GM18907 (cell line): ENCODE results near the gene CNTD1.

Experiments
- ATAC-seq: cut with Tn5 transposase; IDR thresholded peaks from one replicate; pipeline ENCODE4 v1.9.1; 2021; ENCODE audit warnings: mild to moderate bottlenecking, moderate library complexity; ENCODE audit not compliant: unreplicated experiment

Gene CNTD1

GRCh38 chr17:42779304-42779935, 19.2 kb upstream of the CNTD1 start:
- no peak for ATAC-seq

DNA sequence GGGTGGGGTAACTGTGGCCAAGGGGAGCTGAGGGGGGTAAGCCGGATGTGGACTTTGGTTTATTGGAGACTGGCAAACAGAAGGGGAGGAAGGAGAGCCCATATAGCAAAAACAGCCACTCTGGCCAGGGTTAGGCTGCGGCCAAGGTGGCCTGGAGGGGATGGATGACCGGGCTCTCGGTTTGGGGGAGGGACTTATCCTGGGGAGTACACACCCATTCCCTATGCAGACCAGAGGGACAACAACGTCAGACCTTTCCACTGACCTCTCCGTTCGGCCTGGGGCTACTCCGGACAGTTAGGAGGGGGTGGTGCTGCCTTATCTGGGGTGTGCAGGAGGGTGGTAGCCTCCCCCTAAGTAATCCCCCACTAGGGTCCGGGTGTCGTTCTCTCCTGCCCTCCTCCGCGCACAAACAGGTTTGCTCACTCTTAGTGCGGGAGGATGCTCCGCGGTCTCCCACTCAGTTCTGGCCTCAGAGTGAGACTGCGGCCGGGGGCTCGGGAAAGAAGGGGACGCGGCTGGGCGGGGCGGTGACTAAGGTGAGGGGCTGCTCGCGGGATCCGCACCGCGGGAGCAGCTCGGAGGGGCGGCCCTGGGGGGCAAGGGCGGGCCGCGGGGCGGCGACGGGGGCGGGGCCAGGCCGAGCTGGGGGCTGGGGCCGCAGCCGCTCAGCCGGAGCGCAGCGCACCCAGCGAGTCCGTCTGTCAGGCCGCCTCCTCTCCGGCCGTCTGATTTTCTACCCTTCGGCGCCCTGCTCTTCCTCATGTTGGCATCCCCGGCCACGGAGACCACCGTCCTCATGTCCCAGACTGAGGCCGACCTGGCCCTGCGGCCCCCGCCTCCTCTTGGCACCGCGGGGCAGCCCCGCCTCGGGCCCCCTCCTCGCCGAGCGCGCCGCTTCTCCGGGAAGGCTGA, 18.5 kb upstream of the CNTD1 start, which contains the start of gene WNK4:
WNK4 (plus strand) TSS at position 675 of the 915 bp plus-strand sequence; CDS start at position 764, 89 bp downstream.
- no peak for ATAC-seq

DNA sequence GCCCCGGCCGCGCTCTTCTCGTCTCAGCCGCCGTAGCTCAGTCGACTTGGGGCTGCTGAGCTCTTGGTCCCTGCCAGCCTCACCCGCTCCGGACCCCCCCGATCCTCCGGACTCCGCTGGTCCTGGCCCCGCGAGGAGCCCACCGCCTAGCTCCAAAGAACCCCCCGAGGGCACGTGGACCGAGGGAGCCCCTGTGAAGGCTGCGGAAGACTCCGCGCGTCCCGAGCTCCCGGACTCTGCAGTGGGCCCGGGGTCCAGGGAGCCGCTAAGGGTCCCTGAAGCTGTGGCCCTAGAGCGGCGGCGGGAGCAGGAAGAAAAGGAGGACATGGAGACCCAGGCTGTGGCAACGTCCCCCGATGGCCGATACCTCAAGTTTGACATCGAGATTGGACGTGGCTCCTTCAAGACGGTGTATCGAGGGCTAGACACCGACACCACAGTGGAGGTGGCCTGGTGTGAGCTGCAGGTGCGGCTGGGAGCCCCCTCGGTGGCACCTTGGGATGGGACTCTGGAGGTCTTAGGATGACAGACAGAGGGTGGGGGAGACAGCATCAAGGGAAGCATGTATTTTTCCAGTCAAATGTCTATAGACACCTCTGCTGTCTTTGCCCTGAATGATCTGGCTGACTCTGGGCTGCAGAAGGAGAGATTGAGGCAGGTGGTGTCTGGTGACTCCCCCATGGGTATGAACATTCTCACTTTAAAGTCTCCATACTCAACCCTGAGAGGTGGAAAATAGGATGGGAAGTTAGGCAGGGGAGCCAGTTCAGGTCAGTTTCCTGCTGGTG, 17.6 kb upstream of the CNTD1 start:
- no peak for ATAC-seq

GRCh38 chr17:42781639-42782165, 17.0 kb upstream of the CNTD1 start:
- ATAC-seq, result no peak

- ATAC-seq, result no peak
Measured at GRCh38 chr17:42782166-42783061, 16.2 kb upstream of the CNTD1 start.

DNA sequence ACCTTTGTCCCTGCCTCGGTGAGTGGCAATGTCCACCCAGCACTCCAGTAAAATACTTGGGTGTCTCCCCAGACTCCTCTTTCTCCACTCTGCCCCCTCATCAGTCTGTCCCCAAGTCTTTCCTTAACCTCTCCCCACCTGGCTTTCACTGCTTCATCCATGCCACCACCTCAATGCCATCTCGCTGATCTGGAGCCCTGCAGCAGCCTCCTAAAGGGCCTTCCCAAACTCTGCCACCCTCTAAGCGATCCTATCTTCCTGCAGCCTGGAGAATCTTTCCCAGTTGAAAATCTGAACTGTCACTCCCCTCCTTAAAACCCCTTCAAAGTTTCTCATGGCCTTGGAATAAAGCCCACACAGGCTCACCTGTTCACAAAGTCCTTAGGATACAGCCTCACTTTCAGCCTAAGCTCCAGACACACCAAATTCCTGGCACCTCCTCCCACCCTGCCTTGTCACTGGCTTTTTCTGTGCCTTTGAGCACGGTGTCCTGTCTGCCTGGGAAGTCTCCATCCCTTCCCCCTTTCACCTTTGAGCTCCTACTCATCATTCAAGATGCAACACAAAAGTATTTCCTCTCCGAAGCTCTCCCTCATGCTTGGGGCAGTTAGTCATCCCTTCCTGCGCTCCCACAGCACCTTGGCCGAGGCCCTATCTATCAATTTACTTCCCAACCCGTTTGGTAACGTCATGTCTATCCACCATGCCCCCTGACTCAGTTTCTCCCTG, 15.4 kb upstream of the CNTD1 start:
- ATAC-seq, result no peak

DNA sequence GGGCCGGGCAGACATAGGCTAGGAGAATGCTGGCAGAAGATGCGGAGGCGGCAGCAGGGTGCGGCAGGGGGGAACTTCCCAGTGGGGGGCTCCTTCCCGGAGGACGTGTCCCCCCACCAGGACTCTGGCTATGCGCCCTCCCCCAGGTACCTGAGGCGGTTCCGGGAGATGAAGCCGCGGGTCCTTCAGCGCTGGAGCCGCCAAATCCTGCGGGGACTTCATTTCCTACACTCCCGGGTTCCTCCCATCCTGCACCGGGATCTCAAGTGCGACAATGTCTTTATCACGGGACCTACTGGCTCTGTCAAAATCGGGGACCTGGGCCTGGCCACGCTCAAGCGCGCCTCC, 14.9 kb upstream of the CNTD1 start:
- ATAC-seq, result no peak

GRCh38 chr17:42784409-42784808, 14.3 kb upstream of the CNTD1 start:
- ATAC-seq, result no peak

DNA sequence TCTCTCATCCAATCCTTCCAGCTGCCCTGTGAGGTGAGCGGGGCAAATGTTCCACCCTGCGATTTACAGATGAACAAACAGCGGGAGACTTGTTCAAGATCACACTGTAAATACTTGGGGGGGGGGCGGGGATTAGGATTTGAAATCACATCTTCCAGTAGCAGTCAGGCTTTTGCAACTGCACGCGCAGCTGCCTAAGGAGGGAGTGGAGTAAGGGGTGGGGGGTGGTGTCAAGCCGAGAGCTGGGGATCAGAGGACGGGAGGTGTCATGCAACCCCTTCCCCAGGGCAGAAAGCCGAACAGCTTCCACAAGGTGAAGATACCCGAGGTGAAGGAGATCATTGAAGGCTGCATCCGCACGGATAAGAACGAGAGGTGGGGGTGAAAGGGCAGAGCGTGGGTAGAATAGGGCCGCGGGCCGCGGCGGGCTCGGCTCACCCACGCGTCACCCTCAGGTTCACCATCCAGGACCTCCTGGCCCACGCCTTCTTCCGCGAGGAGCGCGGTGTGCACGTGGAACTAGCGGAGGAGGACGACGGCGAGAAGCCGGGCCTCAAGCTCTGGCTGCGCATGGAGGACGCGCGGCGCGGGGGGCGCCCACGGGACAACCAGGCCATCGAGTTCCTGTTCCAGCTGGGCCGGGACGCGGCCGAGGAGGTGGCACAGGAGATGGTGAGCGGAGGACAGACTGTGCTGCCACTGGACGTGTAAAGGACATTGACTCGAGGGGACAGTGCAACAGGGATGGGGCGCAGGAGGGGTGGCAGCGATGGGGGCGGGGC, 13.7 kb upstream of the CNTD1 start:
- ATAC-seq, result no peak

- ATAC-seq, result no peak
Measured at GRCh38 chr17:42787266-42787665, 11.4 kb upstream of the CNTD1 start.

- ATAC-seq, result no peak
Measured at GRCh38 chr17:42791948-42792347, 6.7 kb upstream of the CNTD1 start.

GRCh38 chr17:42792545-42792944, 6.1 kb upstream of the CNTD1 start:
- ATAC-seq, result no peak

- no peak for ATAC-seq
Measured at GRCh38 chr17:42795061-42795460, 3.6 kb upstream of the CNTD1 start.

DNA sequence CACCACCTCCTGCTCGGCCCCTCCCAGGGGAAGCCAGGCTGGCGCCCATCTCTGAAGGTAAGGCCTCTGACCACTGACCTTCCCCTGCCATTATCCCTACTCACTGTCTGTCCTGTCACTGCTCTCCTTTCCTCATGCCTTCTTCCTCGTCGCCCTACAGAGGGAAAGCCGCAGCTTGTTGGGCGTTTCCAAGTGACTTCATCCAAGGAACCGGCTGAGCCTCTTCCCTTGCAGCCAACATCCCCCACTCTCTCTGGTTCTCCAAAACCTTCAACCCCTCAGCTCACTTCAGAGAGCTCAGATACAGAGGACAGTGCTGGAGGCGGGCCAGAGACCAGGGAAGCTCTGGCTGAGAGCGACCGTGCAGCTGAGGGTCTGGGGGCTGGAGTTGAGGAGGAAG, 3.2 kb upstream of the CNTD1 start:
- no peak for ATAC-seq

GRCh38 chr17:42796066-42796758, 2.4 kb upstream of the CNTD1 start:
- ATAC-seq, result no peak

DNA sequence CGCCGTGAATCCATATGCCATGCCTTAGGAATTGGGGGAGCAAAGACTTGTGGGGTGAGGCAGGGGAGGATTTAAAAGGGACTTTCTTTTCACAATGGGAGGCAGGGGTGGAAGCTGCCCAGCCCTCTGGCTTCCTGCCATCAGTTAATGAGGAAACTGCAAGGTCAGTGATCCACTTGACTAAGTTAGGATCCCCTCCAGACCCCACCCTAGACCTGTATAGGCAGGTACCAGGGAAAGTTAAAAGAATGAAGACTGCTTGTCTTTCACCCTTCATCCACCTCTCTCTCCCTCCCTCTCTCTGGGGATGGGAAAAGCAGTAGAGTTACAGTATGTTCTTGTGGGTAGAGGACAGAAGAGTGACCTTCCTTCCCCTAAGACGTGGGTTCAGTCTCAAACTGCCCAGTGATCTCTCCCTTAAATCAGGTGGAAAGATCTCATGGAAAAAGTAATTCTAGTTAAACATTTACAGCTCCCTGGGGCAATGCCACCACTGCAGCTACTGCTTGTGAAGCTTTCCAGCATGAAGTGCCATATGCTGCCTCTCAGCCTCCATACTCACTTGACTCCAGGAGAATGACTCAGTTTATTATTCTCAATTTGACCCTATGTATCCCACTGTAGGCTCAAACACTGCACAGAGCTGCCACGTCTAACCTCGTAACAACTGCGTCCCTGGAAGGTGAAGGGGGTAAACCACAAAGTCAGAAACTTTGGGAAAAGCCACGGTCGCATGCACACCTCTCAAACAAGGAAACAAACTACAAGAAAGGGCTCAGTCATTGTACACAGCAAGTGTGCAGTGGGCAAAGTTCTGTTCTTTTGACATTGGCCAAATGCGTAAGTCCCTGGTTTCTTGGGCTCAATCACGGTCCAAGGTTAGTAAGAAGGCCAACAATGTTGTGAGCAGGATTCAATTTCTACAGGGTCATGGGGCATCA, 1.3 kb upstream of the CNTD1 start:
- ATAC-seq, result no peak

- no peak for ATAC-seq
Measured at GRCh38 chr17:42798011-42798382, 664 bp upstream of the CNTD1 start.
